GM12801 (cell line): ENCODE data around the gene CDH20.

Experiments
- TF ChIP-seq, protein P1 (sequence below): IDR thresholded peaks from one replicate; pipeline ENCODE4 v1.5.1; 2011; ENCODE audit warnings: control low read depth; ENCODE audit not compliant: insufficient read length; ENCODE audit errors: extremely low read depth

Gene CDH20

GRCh38 chr18:61400016-61400635 lies 66.9 kb downstream of the CDH20 start:
- TF ChIP-seq, protein P1, sequence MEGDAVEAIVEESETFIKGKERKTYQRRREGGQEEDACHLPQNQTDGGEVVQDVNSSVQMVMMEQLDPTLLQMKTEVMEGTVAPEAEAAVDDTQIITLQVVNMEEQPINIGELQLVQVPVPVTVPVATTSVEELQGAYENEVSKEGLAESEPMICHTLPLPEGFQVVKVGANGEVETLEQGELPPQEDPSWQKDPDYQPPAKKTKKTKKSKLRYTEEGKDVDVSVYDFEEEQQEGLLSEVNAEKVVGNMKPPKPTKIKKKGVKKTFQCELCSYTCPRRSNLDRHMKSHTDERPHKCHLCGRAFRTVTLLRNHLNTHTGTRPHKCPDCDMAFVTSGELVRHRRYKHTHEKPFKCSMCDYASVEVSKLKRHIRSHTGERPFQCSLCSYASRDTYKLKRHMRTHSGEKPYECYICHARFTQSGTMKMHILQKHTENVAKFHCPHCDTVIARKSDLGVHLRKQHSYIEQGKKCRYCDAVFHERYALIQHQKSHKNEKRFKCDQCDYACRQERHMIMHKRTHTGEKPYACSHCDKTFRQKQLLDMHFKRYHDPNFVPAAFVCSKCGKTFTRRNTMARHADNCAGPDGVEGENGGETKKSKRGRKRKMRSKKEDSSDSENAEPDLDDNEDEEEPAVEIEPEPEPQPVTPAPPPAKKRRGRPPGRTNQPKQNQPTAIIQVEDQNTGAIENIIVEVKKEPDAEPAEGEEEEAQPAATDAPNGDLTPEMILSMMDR = no peak

- TF ChIP-seq, protein P1 = no peak
Observed at GRCh38 chr18:61400716-61401115, 67.5 kb downstream of the CDH20 start.

DNA sequence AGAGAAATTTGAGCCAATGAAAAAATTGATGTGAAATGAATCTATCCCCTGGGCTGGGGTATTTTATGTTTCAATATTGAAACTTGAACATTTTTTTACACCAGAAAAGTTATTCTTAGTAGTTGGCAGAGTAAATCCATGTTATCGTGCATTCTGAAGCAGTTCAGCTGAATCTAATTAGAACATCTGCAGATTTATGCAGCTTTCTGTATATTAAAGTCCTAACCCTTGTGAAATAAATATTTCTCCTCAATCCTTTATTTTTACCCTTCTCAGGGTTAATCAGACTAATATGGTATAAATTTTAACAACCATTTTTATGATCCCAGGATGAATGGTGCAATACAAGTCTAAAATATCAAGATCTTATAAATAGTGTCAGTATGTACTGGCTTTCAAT lies 69.5 kb downstream of the CDH20 start:
- TF ChIP-seq, protein P1 = no peak

- TF ChIP-seq, protein P1 = no peak
Observed at GRCh38 chr18:61413396-61413795, 80.2 kb downstream of the CDH20 start.

GRCh38 chr18:61414086-61414485 lies 80.9 kb downstream of the CDH20 start:
- TF ChIP-seq, protein P1 = no peak

- TF ChIP-seq, protein P1 = no peak
Observed at GRCh38 chr18:61419763-61420162, 86.5 kb downstream of the CDH20 start.

DNA sequence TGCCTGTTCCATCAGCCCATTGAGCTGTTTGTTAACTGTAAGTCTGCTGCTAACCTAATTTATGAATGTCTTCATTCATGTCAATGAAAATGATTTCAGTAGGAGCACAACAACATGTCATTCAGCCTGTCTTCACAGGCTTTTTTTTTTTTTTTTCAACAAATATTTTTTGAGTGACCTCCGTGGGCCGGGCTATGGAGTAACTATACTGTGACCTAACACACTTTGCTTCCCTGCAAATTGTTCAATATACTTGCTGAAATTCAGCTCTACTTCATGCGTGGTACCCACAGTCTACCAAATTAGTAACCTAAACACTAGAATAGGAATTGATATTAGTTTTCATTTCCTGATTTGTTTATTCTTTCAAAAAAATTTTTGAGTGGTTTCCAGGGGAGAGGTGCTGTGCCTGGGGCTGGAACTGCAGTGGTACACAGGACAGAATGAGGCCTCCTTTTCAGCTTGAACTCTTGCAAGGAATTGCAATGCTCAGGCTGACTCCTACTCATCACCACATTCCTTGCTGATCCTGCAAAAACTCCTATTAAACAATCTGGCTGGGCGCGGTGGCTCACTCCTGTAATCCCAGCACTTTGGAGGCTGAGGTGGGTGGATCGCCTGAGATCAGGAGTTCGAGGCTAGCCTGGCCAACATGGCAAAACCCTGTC lies 87.1 kb downstream of the CDH20 start:
- TF ChIP-seq, protein P1 = no peak
